ENCODE measurements around the gene FAM171A1.

Gene FAM171A1

DNA sequence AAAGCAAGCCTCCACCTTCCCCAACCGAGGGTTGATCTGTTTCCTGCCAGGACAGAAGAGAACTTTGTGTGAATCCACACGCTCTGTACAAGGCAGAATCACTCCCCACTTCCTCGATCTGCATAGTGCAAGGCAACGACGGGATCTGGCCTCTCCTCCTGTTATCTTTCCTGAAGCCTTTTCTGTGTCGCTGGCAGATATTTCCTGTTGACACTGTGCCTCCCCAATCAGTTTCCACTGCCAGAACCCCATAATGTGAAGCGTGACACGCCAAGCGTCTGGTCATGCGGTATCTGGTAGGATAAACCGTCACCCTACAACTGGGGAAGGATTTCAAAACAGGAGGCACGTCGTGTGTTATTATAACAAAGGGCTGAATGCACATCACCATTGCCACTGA lies 57.2 kb downstream of the FAM171A1 start:
- TF ChIP-seq, protein P1, sequence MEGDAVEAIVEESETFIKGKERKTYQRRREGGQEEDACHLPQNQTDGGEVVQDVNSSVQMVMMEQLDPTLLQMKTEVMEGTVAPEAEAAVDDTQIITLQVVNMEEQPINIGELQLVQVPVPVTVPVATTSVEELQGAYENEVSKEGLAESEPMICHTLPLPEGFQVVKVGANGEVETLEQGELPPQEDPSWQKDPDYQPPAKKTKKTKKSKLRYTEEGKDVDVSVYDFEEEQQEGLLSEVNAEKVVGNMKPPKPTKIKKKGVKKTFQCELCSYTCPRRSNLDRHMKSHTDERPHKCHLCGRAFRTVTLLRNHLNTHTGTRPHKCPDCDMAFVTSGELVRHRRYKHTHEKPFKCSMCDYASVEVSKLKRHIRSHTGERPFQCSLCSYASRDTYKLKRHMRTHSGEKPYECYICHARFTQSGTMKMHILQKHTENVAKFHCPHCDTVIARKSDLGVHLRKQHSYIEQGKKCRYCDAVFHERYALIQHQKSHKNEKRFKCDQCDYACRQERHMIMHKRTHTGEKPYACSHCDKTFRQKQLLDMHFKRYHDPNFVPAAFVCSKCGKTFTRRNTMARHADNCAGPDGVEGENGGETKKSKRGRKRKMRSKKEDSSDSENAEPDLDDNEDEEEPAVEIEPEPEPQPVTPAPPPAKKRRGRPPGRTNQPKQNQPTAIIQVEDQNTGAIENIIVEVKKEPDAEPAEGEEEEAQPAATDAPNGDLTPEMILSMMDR (IDR thresholded peaks at IDR 0.05; ENCODE audit: low read depth, low read length, missing control alignments) = no peak
- no peak for DNase-seq (ENCODE audit: extremely low read depth, low read depth)
- no peak overlapping the region for H3K4me3 ChIP-seq (replicated peaks; ENCODE audit: low read depth, low read length)

DNA sequence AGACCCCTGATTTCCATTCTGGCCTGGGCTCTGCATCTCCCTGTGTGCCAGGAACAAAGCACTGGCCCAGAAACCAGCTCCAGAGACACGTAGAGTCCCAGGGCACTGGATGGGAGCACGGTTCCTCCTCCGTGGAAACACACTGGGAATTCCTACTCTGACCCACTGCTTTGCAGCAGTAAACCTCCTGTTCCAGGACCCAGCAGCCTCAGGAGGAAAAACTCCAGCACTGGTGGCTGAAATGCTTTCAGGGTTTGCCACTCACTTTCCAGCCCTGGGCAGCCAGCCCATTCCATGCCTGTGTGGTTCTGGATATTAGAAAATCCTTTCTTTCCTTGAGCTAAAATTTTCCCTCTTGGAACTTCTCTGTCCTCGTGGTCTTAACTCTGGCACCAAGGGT lies 58.0 kb downstream of the FAM171A1 start:
- TF ChIP-seq, protein P1 (IDR thresholded peaks at IDR 0.05; ENCODE audit: low read depth, low read length, missing control alignments) = no peak
- no peak overlapping the region for H3K4me3 ChIP-seq (replicated peaks; ENCODE audit: low read depth, low read length)
- no peak for DNase-seq (ENCODE audit: extremely low read depth, low read depth)

DNA sequence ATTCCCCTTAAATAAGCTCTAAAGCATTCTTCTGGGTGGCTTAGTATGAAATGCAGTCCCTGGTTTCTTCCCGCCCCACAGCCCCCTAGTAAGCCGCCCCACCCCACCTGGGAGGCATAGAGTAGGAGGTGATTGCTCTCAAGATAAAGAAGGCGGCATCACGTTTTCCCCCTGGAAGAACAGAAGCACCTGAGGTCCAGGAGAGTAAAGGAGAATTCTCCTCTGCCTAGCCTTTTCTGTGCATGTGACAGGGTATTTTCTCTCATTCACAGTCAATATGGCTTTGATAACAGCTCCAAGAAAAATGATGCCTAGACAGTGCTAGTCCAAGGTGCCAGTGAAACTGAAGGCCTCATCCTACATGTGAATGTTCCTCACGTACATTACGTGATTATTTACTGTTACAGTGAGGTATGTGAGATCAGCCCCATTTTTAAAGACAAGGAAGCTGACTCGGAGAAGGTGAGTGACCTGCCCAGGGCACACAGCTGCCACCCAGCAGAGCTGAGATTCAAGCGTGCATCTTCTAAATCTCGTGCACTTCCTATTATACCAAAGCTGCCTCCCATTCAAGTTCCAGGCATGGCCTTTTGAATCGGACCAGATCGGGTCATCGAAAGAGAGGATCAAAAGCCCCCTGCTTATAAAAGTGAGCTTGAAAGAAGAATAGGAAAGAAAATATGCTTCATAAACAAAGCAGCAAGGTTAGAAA lies 59.4 kb downstream of the FAM171A1 start:
- TF ChIP-seq, protein P1 (IDR thresholded peaks at IDR 0.05; ENCODE audit: low read depth, low read length, missing control alignments) = no peak
- no peak for DNase-seq (ENCODE audit: extremely low read depth, low read depth)
- no peak overlapping the region for H3K4me3 ChIP-seq (replicated peaks; ENCODE audit: low read depth, low read length)

DNA sequence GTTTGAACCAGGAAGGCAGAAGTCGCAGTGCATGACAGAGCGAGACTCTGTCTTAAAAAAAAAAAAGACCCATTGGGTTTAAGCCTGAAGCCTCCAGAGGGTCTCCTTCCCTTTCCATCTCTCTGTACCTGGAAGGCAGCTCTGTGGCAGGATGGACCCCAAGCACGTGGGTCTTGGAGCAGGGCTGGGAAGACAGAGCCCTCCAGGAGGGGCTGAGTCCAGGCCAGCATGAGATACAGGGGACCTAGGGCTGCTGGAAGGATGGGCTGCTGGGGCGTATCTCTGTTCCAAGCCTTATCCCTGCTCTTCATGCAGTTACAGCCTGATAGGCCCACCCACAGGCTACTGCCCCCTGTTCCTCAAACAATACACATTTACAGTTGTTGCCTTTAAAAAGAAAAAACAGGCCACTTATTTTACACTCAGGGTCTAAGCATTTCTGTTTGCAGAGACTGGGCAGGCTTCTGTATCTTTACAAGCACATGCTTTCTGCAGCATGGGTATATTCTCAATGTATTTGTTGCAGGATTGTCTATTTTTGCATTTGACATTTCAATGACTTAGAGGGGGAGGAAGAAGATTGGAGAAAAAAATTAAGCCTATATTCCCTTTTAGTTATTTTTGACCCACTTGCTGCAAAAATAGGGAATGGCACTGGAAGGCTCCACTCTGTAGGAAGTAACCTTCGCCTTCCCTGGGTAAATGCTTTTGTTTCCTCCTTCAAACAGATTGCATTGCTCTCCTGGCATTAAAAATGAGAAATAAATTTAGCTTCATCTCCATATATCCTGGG lies 60.1 kb downstream of the FAM171A1 start:
- no peak overlapping the region for H3K4me3 ChIP-seq (replicated peaks; ENCODE audit: low read depth, low read length)
- DNase-seq (ENCODE audit: extremely low read depth, low read depth) = no peak
- TF ChIP-seq, protein P1 (IDR thresholded peaks at IDR 0.05; ENCODE audit: low read depth, low read length, missing control alignments) = no peak

DNA sequence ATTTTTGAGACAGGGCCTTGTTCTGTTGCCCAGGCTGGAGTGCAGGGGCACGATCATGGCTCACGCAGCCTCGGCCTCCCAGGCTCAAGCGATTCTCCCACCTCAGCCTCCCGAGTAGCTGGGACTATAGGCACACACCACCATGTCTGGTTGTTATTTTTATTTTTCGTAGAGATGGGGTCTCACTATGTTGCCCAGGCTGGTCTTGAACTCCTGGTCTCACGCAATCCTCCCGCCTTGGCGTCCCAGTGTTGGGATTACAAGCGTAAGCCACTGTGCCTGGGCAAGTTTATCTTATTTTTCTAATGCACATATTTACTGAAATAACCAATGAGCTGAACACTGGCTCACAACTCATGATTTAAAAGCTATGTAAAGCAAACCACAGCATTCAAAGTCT lies 61.9 kb downstream of the FAM171A1 start:
- TF ChIP-seq, protein P1 (IDR thresholded peaks at IDR 0.05; ENCODE audit: low read depth, low read length, missing control alignments) = no peak
- H3K4me3 ChIP-seq (replicated peaks; ENCODE audit: low read depth, low read length) = no peak overlapping the region
- DNase-seq (ENCODE audit: extremely low read depth, low read depth) = no peak

DNA sequence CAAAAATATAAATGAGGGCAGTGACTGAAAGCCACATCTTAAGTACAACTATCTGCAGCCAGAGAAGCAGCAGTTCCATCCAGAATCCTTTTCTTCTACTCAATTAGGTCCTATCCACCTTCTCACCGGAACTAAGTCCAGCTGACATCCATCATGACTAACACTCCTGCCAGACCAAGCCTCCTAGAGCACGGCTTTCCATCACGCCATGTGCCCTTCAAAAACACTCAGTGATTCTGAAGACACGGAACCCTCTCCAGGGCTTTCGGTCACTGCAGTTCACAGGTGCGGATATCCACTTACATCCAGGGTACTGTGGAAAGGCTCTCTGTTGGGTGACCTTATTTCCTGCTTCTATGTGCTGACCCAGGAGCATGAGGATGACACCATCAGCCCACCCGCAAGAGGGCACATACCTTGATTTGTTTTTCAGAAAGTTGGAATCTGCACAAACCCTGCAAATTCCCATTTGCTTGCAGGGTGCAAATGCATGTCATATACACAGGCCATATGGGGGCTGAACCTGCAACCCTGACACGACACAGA lies 64.3 kb downstream of the FAM171A1 start:
- H3K4me3 ChIP-seq (replicated peaks; ENCODE audit: low read depth, low read length) = no peak overlapping the region
- DNase-seq (ENCODE audit: extremely low read depth, low read depth) = no peak
- TF ChIP-seq, protein P1 (IDR thresholded peaks at IDR 0.05; ENCODE audit: low read depth, low read length, missing control alignments) = no peak
